ENCODE measurements around the gene CRABP2. TPM values are rescaled to one million over a fixed set of nuclear protein-coding genes. Genes with fewer than 3 reads are reported as not detected.

The CRABP2 gene
- total and polyA plus RNA-seq, 2 donors (not counting 1 experiment from before 2014, with no cell fraction given) = 0.89 to 1.2 TPM

DNA sequence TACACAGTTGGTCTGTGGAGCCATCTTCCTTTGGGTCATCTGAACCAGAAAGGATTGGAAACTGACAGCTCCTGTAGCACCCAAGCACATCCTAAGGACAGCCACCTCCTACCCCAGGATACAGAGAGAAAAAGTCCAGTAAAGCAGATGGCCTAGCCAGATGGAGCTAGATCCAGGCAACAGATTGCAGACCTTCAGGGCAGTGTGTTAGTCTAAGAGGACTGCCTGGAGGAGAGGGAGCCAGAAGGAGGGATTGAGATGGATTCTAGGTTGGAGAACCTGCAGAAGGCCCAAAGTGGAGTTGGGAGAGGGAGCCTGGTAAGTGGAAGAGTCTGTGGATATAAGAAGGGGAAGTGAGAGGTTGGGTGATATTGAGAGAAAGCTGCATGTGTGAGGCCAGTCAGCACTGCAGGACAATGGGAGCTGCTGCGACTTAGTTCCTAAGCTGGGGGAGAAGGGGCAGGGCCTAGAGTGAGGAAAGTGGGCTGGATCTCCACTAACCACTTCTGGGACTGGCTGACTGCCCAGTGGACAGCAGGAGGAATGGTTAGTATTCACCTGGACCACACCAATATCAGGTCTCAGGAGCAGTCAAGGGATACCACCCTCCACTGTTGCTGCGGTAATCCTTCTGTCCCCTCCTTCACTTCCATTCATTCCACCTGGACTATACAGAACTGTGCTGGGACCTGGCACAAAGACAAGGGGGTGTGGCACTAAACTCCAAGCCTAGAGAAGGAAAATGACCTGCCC lies 50.1 kb downstream of the CRABP2 start:
- Histone ChIP-seq H3K4me2 (replicated peaks; ENCODE audit: low read depth, low read length, poor library complexity, severe bottlenecking) (no peak overlapping the region), H3K27me3 (replicated peaks in 1 of 4; ENCODE audit: control extremely low read depth in 1 of 4, control insufficient read depth in 3 of 4, insufficient read depth in 4 of 4, low read length in 3 of 4) (peaks cover 0 to 77% (median 39%) of the 10 kb centered on the region in 4 experiments), H3K4me1 (ENCODE audit: control insufficient read depth in 2 of 2, insufficient read depth in 2 of 2, low read length in 2 of 2) (peaks cover 30 to 40% of the 10 kb centered on the region in 2 donors), H3K9ac (ENCODE audit: low read length) (no peak overlapping the region), H3K79me2 (ENCODE audit: control insufficient read depth, insufficient read depth, low read length) (no peaks in the 10 kb centered on the region), H3K36me3 (replicated peaks in 1 of 2; ENCODE audit: control extremely low read depth in 1 of 2, control insufficient read depth in 1 of 2, extremely low read depth in 1 of 2, insufficient read depth in 2 of 2, low read length in 1 of 2) (no peaks in the 10 kb centered on the region), H4K20me1 (ENCODE audit: control insufficient read depth, insufficient read depth, low read length, poor library complexity, severe bottlenecking) (no peaks in the 10 kb centered on the region), H3K9me3 (ENCODE audit: control extremely low read depth in 1 of 3, control insufficient read depth in 2 of 3, insufficient read depth in 1 of 3, low read length in 2 of 3) (peaks cover 0 to 5% (median 0%) of the 10 kb centered on the region in 3 donors), H2AFZ (ENCODE audit: insufficient read depth, low read depth, low read length, poor library complexity, severe bottlenecking) (no peak overlapping the region), H3K27ac (ENCODE audit: low read length in 2 of 2) (no peak overlapping the region), H3K4me3 (ENCODE audit: control extremely low read depth in 1 of 5, extremely low read depth in 1 of 5, insufficient read depth in 1 of 5, low read depth in 2 of 5, low read length in 4 of 5) (no peak overlapping the region)
- H3K4me3 Mint-ChIP-seq = peak overlapping the region; percentile 43
- peaks cover 44% of the 10 kb centered on the region for H3K4me1 Mint-ChIP-seq
- ATAC-seq (ENCODE audit: low read depth) (no peak), DNase-seq (no peak)
- ChIA-PET CTCF (interaction anchor here (0.7 to 9.0 kb wide), 7 partner anchors 17 to 269 kb away, joined by 3 to 173 read pairs (median 3); partner anchors contain the start of genes HAPLN2 and NES), POLR2A (no interaction called here)
- TF ChIP-seq EZH2 (IDR thresholded peaks at IDR 0.05; ENCODE audit: borderline replicate concordance, insufficient read depth, low read depth, low read length, poor library complexity, severe bottlenecking) = no peak
- TF ChIP-seq, protein P1, sequence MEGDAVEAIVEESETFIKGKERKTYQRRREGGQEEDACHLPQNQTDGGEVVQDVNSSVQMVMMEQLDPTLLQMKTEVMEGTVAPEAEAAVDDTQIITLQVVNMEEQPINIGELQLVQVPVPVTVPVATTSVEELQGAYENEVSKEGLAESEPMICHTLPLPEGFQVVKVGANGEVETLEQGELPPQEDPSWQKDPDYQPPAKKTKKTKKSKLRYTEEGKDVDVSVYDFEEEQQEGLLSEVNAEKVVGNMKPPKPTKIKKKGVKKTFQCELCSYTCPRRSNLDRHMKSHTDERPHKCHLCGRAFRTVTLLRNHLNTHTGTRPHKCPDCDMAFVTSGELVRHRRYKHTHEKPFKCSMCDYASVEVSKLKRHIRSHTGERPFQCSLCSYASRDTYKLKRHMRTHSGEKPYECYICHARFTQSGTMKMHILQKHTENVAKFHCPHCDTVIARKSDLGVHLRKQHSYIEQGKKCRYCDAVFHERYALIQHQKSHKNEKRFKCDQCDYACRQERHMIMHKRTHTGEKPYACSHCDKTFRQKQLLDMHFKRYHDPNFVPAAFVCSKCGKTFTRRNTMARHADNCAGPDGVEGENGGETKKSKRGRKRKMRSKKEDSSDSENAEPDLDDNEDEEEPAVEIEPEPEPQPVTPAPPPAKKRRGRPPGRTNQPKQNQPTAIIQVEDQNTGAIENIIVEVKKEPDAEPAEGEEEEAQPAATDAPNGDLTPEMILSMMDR (IDR thresholded peaks at IDR 0.05) = no peak
- WGBS (ENCODE audit: insufficient coverage) = 50% methylated on average over 2 of the region's 2 CpGs
- intact Hi-C loops (cut with micrococcal nuclease) = no loop called here
- no peak overlapping the region for H3K27ac Mint-ChIP-seq
- no peaks in the 10 kb centered on the region for H3K9me3 Mint-ChIP-seq (ENCODE audit: insufficient read depth)
- H3K27me3 Mint-ChIP-seq = peaks cover 64% of the 10 kb centered on the region

GRCh38 chr1:156654700-156655099 lies 50.7 kb downstream of the CRABP2 start:
- H3K9me3 Mint-ChIP-seq (ENCODE audit: insufficient read depth) = no peaks in the 10 kb centered on the region
- peaks cover 0 to 5% (median 0%) of the 10 kb centered on the region in 3 donors for H3K9me3 ChIP-seq (ENCODE audit: control extremely low read depth in 1 of 3, control insufficient read depth in 2 of 3, insufficient read depth in 1 of 3, low read length in 2 of 3)
- no peaks in the 10 kb centered on the region for H3K79me2 ChIP-seq (ENCODE audit: control insufficient read depth, insufficient read depth, low read length)
- no peak overlapping the region for H3K27ac Mint-ChIP-seq
- CTCF ChIA-PET = interaction anchor here (1.2 to 9.0 kb wide), 4 partner anchors 17 to 37 kb away, joined by 3 to 173 read pairs (median 5); partner anchors contain the start of genes HAPLN2 and NES
- no peak overlapping the region for H3K4me3 ChIP-seq (ENCODE audit: control extremely low read depth in 1 of 5, extremely low read depth in 1 of 5, insufficient read depth in 1 of 5, low read depth in 2 of 5, low read length in 4 of 5)
- no peaks in the 10 kb centered on the region for H4K20me1 ChIP-seq (ENCODE audit: control insufficient read depth, insufficient read depth, low read length, poor library complexity, severe bottlenecking)
- 86% methylated on average over 1 of the region's 1 CpG for WGBS (ENCODE audit: insufficient coverage)
- no peaks in the 10 kb centered on the region for H3K36me3 ChIP-seq (replicated peaks in 1 of 2; ENCODE audit: control extremely low read depth in 1 of 2, control insufficient read depth in 1 of 2, extremely low read depth in 1 of 2, insufficient read depth in 2 of 2, low read length in 1 of 2)
- peaks cover 0 to 79% (median 40%) of the 10 kb centered on the region in 4 experiments for H3K27me3 ChIP-seq (replicated peaks in 1 of 4; ENCODE audit: control extremely low read depth in 1 of 4, control insufficient read depth in 3 of 4, insufficient read depth in 4 of 4, low read length in 3 of 4)
- POLR2A ChIA-PET = no interaction called here
- H2AFZ ChIP-seq (ENCODE audit: insufficient read depth, low read depth, low read length, poor library complexity, severe bottlenecking) = no peak overlapping the region
- TF ChIP-seq, protein P1 (IDR thresholded peaks at IDR 0.05) = no peak
- no peak for TF ChIP-seq EZH2 (IDR thresholded peaks at IDR 0.05; ENCODE audit: borderline replicate concordance, insufficient read depth, low read depth, low read length, poor library complexity, severe bottlenecking)
- peaks cover 68% of the 10 kb centered on the region for H3K27me3 Mint-ChIP-seq
- no peak overlapping the region for H3K4me2 ChIP-seq (replicated peaks; ENCODE audit: low read depth, low read length, poor library complexity, severe bottlenecking)
- no peak overlapping the region for H3K9ac ChIP-seq (ENCODE audit: low read length)
- intact Hi-C loops (cut with micrococcal nuclease) = no loop called here
- H3K4me1 ChIP-seq (ENCODE audit: control insufficient read depth in 2 of 2, insufficient read depth in 2 of 2, low read length in 2 of 2) = peaks cover 28 to 34% of the 10 kb centered on the region in 2 donors
- no peak overlapping the region for H3K27ac ChIP-seq (ENCODE audit: low read length in 2 of 2)
- H3K4me1 Mint-ChIP-seq = peaks cover 38% of the 10 kb centered on the region
- DNase-seq (no peak), ATAC-seq (ENCODE audit: low read depth) (no peak)
- H3K4me3 Mint-ChIP-seq = no peak overlapping the region
